Thyroid gland (tissue), 4 donors: ENCODE data around the gene GUK1. TPM values are rescaled to one million over a fixed set of nuclear protein-coding genes. Genes with fewer than 3 reads are reported as not detected.
A peak's percentile ranks its signal among the peaks of the same experiment; 100 is the strongest.

ENCODE experiments used
- DNase-seq, 2 donors: peaks; one replicate each; pipeline ENCODE4 v3.0.0-alpha.2; 2019
- H3K27ac ChIP-seq, 3 donors: fragments of 200-600 bp; sonication (generic); 1 replicate in 2 of 3; 2 replicates in 1 of 3; pipeline ENCODE4 v1.5.1; 2016 to 2019; ENCODE audit warnings: mild to moderate bottlenecking in 1 of 3, moderate library complexity in 1 of 3
- H3K27me3 ChIP-seq: fragments of 200-600 bp; sonication (generic); one replicate; pipeline ENCODE4 v1.5.1; 2019
- H3K36me3 ChIP-seq, 2 donors: fragments of 200-600 bp; sonication (generic); one replicate each; pipeline ENCODE4 v1.5.1; 2016 to 2019
- H3K4me1 ChIP-seq, 2 donors: fragments of 200-600 bp; sonication (generic); one replicate each; pipeline ENCODE4 v1.5.1; 2017 to 2019
- H3K4me3 ChIP-seq, 3 donors: fragments of 200-600 bp; sonication (generic); replicated peaks in 1 of 3; 1 replicate in 2 of 3; 2 replicates in 1 of 3; pipeline ENCODE4 v1.5.1; 2016; ENCODE audit warnings: mild to moderate bottlenecking in 1 of 3
- H3K9me3 ChIP-seq: fragments of 200-600 bp; sonication (generic); one replicate; pipeline ENCODE4 v1.5.1; 2017
- CTCF ChIP-seq, 6 experiments: fragments of 200-600 bp in 3 of 6; fragments of 450-650 bp in 3 of 6; sonication (generic) in 3 of 6; IDR thresholded peaks; one replicate each; pipeline ENCODE4 v1.5.1; 2016 to 2019; ENCODE audit warnings: antibody characterized with exemption in 6 of 6, mild to moderate bottlenecking in 2 of 6, inconsistent platforms in 1 of 6, moderate library complexity in 1 of 6
- POLR2A ChIP-seq, 2 donors: fragments of 450-650 bp; IDR thresholded peaks; one replicate each; pipeline ENCODE4 v1.6.1; 2017; ENCODE audit warnings: antibody characterized with exemption in 2 of 2, mild to moderate bottlenecking in 2 of 2, moderate library complexity in 1 of 2
- whole genome bisulfite sequencing, 2 donors: methylation state at CpG; one replicate each; pipeline ENCODE4 v1.1.5; 2017; 5-methylcytosine and 5-hydroxymethylcytosine counted together
- intact Hi-C: fragments of 100-400 bp; cut with DNase I; formaldehyde crosslinking; loops from one replicate; pipeline ENCODE4 v1.15.1; 2023
- total RNA-seq, 4 donors: library from RNA; depleted of rRNA; stranded (reverse); fragments of >200 nt; gene quantifications; one replicate each; pipeline ENCODE4 v1.2.3, GENCODE V29; 2016

GUK1 gene
- total RNA-seq, 4 donors from 2014 or later: 157 to 385 (median 283) TPM

- H3K36me3 ChIP-seq: peaks cover 9% of the 10 kb centered on the region in 2 donors
- H3K4me3 ChIP-seq: peak overlapping the region in 1 of 3 donors; percentile 98
- H3K27ac ChIP-seq: peak overlapping the region in 1 of 3 donors; percentile 97
- H3K27me3 ChIP-seq: no peaks in the 10 kb centered on the region
- intact Hi-C loops: loop anchor here (5.0 kb wide), 1 partner anchor 35 kb away; the partner anchor contains the start of gene MRPL55
- 73 to 90% methylated on average over 11 to 14 of the region's 16 CpGs for WGBS, 2 donors
- no peak for TF ChIP-seq POLR2A (IDR thresholded peaks at IDR 0.05)
- TF ChIP-seq CTCF (IDR thresholded peaks at IDR 0.05): no peak
- no peaks in the 10 kb centered on the region for H3K9me3 ChIP-seq
- peaks cover 23 to 36% of the 10 kb centered on the region in 2 donors for H3K4me1 ChIP-seq
- DNase-seq: no peak
Observed at GRCh38 chr1:228142155-228142691, 2.1 kb downstream of the GUK1 start.

GRCh38 chr1:228142701-228143136, 2.6 kb downstream of the GUK1 start:
- H3K27ac ChIP-seq: peak overlapping the region in 1 of 3 donors; percentile 5
- H3K4me1 ChIP-seq: peaks cover 23 to 36% of the 10 kb centered on the region in 2 donors
- H3K36me3 ChIP-seq: peaks cover 12% of the 10 kb centered on the region in 2 donors
- H3K9me3 ChIP-seq: no peaks in the 10 kb centered on the region
- no peaks in the 10 kb centered on the region for H3K27me3 ChIP-seq
- no peak overlapping the region for H3K4me3 ChIP-seq
- DNase-seq: no peak
- TF ChIP-seq CTCF (IDR thresholded peaks at IDR 0.05): no peak
- TF ChIP-seq POLR2A (IDR thresholded peaks at IDR 0.05): no peak
- 90 to 91% methylated on average over 10 to 11 of the region's 11 CpGs for WGBS, 2 donors
- intact Hi-C loops: loop anchor here (5.0 kb wide), 1 partner anchor 35 kb away; the partner anchor contains the start of gene MRPL55

GRCh38 chr1:228143480-228144192, 3.6 kb downstream of the GUK1 start:
- intact Hi-C loops: loop anchor here (5.0 kb wide), 1 partner anchor 36 kb away; the partner anchor contains the start of gene MRPL55
- TF ChIP-seq POLR2A (IDR thresholded peaks at IDR 0.05) (no peak), CTCF (IDR thresholded peaks at IDR 0.05) (no peak)
- no peak overlapping the region for H3K4me3 ChIP-seq
- H3K36me3 ChIP-seq: peaks cover 12 to 16% of the 10 kb centered on the region in 2 donors
- WGBS, 2 donors: 86 to 90% methylated on average over 12 of the region's 12 CpGs
- H3K27ac ChIP-seq: no peak overlapping the region
- no peaks in the 10 kb centered on the region for H3K27me3 ChIP-seq
- no peak for DNase-seq
- H3K9me3 ChIP-seq: no peaks in the 10 kb centered on the region
- peaks cover 23 to 42% of the 10 kb centered on the region in 2 donors for H3K4me1 ChIP-seq

GRCh38 chr1:228144193-228144992, 4.3 kb downstream of the GUK1 start:
- H3K4me3 ChIP-seq: no peak overlapping the region
- no peak for DNase-seq
- H3K9me3 ChIP-seq: no peaks in the 10 kb centered on the region
- 78 to 84% methylated on average over 6 to 13 of the region's 16 CpGs for WGBS, 2 donors
- H3K36me3 ChIP-seq: peaks cover 12 to 16% of the 10 kb centered on the region in 2 donors
- intact Hi-C loops: loop anchor here (5.0 kb wide), 1 partner anchor 37 kb away; the partner anchor contains the start of gene MRPL55
- H3K27ac ChIP-seq: no peak overlapping the region
- no peaks in the 10 kb centered on the region for H3K27me3 ChIP-seq
- peaks cover 23 to 50% of the 10 kb centered on the region in 2 donors for H3K4me1 ChIP-seq
- TF ChIP-seq POLR2A (IDR thresholded peaks at IDR 0.05) (no peak), CTCF (IDR thresholded peaks at IDR 0.05) (no peak)
